ENCODE measurements around the gene GRK6.

DNA sequence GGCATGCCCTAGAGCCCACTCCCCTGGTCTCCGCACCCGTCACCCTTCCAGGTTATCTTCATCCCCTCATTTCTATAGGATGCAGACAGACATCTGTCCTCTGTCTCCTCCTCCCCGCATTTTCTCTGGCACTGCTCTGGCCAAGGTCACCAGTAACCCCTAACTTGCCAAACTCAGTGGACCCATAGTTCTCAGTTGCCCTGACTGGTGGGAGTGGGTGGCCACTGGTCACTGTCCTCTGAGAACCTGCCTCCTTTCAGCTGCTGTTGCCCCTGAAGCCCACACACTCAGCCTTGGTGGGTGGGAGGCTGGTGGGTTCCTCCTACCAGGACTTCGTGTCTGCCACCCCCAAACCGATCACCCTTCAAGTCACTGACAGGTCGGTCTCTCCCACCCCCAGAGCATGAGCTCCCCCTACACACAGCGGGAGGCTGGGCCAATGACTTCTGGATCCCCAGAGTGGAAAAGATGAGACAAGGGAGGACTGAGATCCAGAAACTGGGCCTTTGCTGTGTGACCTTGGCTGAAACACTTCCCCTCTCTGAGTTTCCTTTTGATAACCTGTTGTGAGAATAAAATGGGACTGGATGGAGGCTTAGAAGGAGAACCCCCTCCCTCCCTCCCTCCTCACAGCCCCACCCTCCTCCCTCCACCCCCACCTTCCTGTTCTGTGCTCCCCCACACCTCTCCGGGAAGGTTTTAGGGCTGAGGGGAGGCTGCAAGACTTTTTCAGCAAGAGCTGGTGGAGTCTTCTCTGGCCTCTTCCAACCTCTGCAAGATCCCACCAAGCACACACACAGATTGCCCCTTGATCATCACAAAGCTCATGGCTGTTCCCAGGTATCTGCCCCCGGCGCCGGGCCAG, 49.3 kb downstream of the GRK6 start:
- TF ChIP-seq, protein P1, sequence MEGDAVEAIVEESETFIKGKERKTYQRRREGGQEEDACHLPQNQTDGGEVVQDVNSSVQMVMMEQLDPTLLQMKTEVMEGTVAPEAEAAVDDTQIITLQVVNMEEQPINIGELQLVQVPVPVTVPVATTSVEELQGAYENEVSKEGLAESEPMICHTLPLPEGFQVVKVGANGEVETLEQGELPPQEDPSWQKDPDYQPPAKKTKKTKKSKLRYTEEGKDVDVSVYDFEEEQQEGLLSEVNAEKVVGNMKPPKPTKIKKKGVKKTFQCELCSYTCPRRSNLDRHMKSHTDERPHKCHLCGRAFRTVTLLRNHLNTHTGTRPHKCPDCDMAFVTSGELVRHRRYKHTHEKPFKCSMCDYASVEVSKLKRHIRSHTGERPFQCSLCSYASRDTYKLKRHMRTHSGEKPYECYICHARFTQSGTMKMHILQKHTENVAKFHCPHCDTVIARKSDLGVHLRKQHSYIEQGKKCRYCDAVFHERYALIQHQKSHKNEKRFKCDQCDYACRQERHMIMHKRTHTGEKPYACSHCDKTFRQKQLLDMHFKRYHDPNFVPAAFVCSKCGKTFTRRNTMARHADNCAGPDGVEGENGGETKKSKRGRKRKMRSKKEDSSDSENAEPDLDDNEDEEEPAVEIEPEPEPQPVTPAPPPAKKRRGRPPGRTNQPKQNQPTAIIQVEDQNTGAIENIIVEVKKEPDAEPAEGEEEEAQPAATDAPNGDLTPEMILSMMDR (IDR thresholded peaks at IDR 0.05): no peak
- TF ChIP-seq EP300 (IDR thresholded peaks at IDR 0.05; ENCODE audit: borderline replicate concordance in 1 of 2, low read depth in 1 of 2, low read length in 1 of 2) (no peak), MXI1 (IDR thresholded peaks at IDR 0.05; ENCODE audit: low read depth, low read length) (no peak), POLR2AphosphoS5 (IDR thresholded peaks at IDR 0.05; ENCODE audit: low read depth, low read length) (no peak; the same call in 1 of the 2 replicates), TAF1 (IDR thresholded peaks at IDR 0.05; ENCODE audit: borderline replicate concordance, low read depth, low read length) (no peak)
- TF ChIP-seq, protein P2, sequence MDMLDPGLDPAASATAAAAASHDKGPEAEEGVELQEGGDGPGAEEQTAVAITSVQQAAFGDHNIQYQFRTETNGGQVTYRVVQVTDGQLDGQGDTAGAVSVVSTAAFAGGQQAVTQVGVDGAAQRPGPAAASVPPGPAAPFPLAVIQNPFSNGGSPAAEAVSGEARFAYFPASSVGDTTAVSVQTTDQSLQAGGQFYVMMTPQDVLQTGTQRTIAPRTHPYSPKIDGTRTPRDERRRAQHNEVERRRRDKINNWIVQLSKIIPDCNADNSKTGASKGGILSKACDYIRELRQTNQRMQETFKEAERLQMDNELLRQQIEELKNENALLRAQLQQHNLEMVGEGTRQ (IDR thresholded peaks at IDR 0.05; ENCODE audit: borderline replicate concordance, low read depth, low read length): no peak
- TF ChIP-seq, protein P3, sequence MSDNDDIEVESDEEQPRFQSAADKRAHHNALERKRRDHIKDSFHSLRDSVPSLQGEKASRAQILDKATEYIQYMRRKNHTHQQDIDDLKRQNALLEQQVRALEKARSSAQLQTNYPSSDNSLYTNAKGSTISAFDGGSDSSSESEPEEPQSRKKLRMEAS (IDR thresholded peaks at IDR 0.05; ENCODE audit: low read depth): no peak
